GM10266 (cell line): ENCODE data around the gene OR2V1.

Experiments used
- DNase-seq: peaks from one replicate; pipeline ENCODE4 v3.0.0; 2012; ENCODE audit errors: extremely low spot score
- TF ChIP-seq, protein P1 (sequence below): IDR thresholded peaks from 2 replicates; pipeline ENCODE4 v1.5.1; 2012; ENCODE audit warnings: mild to moderate bottlenecking, low read depth; ENCODE audit not compliant: control insufficient read depth, insufficient read depth; ENCODE audit errors: missing control alignments

OR2V1 gene

DNA sequence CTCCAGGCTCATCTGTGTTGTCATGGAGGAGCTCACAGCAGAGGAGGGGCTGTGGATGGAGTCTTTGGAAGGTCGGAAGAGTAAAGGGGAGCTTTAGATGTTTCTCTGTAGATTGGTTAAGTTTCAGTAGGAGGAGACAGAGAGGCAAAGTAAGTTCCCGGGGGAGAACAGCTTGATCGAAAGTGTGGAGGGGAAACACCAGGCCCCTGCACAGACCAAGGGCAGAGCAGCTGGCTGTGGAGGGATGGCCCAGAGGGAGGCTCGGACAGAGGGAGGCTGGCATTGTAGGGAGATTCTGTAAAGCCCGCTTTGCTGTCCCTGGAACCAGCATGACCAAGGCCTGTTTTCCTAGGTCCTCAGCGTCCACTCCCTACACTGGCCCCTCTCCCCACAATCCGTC lies 11.1 kb upstream of the OR2V1 start:
- DNase-seq: no peak
- TF ChIP-seq, protein P1, sequence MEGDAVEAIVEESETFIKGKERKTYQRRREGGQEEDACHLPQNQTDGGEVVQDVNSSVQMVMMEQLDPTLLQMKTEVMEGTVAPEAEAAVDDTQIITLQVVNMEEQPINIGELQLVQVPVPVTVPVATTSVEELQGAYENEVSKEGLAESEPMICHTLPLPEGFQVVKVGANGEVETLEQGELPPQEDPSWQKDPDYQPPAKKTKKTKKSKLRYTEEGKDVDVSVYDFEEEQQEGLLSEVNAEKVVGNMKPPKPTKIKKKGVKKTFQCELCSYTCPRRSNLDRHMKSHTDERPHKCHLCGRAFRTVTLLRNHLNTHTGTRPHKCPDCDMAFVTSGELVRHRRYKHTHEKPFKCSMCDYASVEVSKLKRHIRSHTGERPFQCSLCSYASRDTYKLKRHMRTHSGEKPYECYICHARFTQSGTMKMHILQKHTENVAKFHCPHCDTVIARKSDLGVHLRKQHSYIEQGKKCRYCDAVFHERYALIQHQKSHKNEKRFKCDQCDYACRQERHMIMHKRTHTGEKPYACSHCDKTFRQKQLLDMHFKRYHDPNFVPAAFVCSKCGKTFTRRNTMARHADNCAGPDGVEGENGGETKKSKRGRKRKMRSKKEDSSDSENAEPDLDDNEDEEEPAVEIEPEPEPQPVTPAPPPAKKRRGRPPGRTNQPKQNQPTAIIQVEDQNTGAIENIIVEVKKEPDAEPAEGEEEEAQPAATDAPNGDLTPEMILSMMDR: no peak

DNA sequence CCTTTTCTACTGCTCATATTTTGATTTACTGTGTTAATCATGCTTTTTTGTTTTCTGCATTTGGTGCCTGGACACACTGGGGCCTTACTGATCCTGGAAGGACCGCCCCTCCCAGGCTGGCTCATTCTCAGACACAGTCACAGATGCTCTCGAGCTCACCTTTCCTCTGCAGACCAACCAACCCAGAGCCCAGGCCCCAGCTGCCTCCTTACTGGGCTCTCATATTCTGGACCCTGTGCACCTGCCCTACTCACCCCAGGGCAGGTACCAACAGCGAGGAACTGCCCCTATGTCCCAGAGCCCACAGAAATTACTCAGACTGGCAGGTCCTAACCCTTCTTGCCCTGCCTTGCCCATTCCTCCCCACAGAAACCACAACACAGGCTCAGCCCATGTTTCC lies 9.8 kb upstream of the OR2V1 start:
- TF ChIP-seq, protein P1: no peak
- DNase-seq: no peak

DNA sequence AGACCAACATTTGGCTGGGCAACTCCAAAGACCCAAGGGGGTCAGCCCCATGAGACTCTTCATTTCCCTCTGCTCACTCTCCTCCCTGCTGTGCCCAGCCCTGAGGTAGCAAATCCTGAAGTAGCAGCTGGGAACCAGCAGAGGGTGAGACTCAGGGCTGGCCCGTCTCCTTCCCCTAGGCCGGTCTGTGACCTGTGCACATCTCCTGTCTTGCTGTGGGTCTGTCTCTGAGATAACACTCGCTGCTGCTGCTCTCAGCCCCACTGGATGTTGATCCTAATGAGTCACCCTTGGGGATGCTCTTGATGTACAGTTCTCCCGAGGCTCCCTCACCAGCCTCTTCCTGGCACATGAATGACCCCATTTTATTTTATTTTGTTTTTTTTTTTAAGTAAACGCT lies 7.3 kb upstream of the OR2V1 start:
- TF ChIP-seq, protein P1: no peak
- DNase-seq: no peak

DNA sequence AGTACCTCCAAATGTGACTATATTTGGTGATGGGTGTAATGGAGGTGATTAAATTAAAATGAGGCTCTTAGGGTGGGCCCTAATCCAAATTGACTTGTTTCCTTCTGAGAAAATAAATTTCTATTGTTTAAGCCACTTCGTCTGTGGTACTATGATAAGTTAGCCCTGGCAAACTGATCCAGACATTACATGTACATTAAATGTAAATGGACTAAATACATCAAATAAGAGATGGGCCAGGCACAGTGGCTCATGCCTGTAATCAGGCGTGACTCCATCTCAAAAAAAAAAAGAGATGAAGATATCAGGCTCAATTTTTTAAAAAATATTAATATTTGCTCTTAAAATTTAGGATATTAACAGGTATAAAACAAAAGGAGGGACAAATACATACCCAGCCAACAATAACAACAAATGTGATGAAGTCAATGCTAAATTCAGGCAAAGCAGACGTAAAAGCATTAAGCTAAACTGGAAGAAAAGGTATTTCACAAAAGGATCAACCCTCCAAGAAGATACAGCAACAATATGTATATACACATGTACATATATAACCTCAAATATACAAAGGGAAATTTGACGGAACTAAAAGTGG lies 5.5 kb upstream of the OR2V1 start:
- TF ChIP-seq, protein P1: no peak
- no peak for DNase-seq

DNA sequence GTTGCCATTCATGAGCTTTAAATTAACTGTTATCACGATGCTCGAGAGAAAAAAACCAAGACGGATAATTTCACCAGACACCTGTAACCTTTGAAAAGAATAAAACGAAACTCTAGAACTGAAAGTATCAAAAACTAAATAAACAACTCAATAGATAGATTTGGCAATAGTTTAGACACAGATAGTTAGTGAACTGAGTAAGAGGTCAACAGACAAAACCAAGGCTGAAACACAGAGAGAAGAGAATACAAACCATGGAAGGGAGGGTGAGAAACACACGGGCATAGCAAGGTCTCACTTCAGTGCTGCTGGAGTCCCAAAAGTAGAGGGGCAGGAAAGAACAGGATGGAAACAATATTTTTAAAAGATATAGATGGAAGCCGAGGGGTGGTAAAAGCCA lies 3.3 kb upstream of the OR2V1 start:
- TF ChIP-seq, protein P1: no peak
- no peak for DNase-seq

DNA sequence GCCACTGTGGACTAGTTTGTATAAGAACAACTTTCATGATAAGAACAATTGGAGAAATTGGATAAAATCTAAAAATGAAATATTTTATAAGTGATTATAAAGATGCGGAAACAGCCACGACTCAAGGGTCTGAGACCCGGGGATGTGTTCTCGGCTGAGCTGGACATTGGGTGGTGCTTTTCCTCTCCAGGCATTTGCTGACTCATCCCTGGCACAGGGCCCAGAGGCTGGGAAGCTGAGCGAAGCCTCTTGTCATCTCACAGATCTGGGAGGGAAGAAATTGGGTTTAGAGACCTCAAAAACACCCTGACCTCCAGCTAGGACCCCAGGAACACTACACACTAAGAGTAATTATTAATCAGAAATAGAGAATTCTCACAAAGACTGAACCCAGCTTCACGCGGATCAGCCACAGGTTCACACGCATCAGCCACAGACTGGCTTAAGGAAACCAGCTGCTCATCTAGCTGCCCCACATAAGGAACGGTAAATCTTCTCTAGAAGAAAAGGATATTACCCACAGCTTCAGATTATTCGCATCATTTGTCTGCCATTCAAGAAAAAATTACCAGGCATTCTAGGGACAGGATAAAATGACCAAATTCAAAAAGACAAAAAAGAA lies 2.8 kb upstream of the OR2V1 start:
- DNase-seq: no peak
- TF ChIP-seq, protein P1: no peak

DNA sequence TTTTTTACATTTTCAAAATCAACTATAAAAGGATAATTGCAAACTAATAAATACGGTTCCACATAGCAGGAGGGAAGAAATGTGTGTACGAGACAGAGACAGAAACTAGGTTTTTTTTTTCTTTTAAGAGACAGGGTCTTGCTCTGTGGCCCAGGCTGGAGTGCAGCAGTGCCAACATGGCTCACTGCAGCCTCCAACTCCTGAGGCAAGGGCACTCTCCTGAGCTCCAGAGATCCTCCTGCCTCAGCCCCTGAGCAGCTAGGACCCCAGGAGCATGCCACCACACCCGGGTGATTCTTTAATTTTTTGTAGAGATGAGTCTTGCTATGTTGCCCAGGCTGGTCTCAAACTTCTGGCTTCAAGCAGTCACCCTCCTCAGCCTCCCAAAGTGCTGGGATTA lies 2.1 kb upstream of the OR2V1 start:
- no peak for DNase-seq
- TF ChIP-seq, protein P1: no peak
